Testis (tissue), 3 donors: Measurements from ENCODE around the gene TUBGCP3. TPM values are rescaled to one million over a fixed set of nuclear protein-coding genes. Genes with fewer than 3 reads are reported as not detected.

Source experiments
- DNase-seq: peaks from one replicate; pipeline ENCODE4 v3.0.0-alpha.2; 2019
- H3K27ac ChIP-seq, 2 donors: fragments of 200-600 bp; sonication (generic); one replicate each; pipeline ENCODE4 v1.5.1; 2019
- H3K27me3 ChIP-seq: fragments of 200-600 bp; sonication (generic); one replicate; pipeline ENCODE4 v1.5.1; 2019
- H3K36me3 ChIP-seq: fragments of 200-600 bp; sonication (generic); one replicate; pipeline ENCODE4 v1.5.1; 2017; ENCODE audit warnings: low read depth; ENCODE audit errors: missing control alignments
- H3K4me1 ChIP-seq: fragments of 200-600 bp; sonication (generic); one replicate; pipeline ENCODE4 v1.5.1; 2019
- H3K4me3 ChIP-seq, 2 donors: fragments of 200-600 bp; sonication (generic); one replicate each; pipeline ENCODE4 v1.5.1; 2017 to 2019
- H3K9me3 ChIP-seq: fragments of 200-600 bp; sonication (generic); one replicate; pipeline ENCODE4 v1.5.1; 2017
- CTCF ChIP-seq, 3 experiments: fragments of 450-650 bp in 2 of 3; fragments of 200-600 bp in 1 of 3; sonication (generic) in 1 of 3; IDR thresholded peaks; one replicate each; pipeline ENCODE4 v1.5.1; 2016 to 2019; ENCODE audit warnings: antibody characterized with exemption in 3 of 3, mild to moderate bottlenecking in 2 of 3, moderate library complexity in 1 of 3
- POLR2A ChIP-seq: fragments of 450-650 bp; IDR thresholded peaks from one replicate; pipeline ENCODE4 v1.6.1; 2017; ENCODE audit warnings: antibody characterized with exemption, mild to moderate bottlenecking, moderate library complexity
- WGBS, 2 donors: methylation state at CpG; one replicate each; pipeline ENCODE4 v1.1.5; 2018; 5-methylcytosine and 5-hydroxymethylcytosine counted together
- intact Hi-C: fragments of 100-400 bp; cut with DNase I; formaldehyde crosslinking; loops from one replicate; pipeline ENCODE4 v1.15.1; 2023; ENCODE audit warnings: low total_unique reads
- polyA plus RNA-seq: library from polyadenylated mRNA; stranded (reverse); fragments of 350-450 nt; fragmentation: Illumina TruSeq; extraction: RNeasy Lipid Tissue Mini Kit (QIAGEN cat#74804); gene quantifications from one replicate; pipeline ENCODE4 v1.2.3, GENCODE V29; 2014; ENCODE audit warnings: low read depth, low replicate concordance; ENCODE audit not compliant: insufficient read depth
- total RNA-seq, 2 donors: library from RNA; depleted of rRNA; stranded (reverse); fragments of >200 nt; gene quantifications; one replicate each; pipeline ENCODE4 v1.2.3, GENCODE V29; 2016

TUBGCP3 gene
- total and polyA plus RNA-seq, 3 donors from 2014 or later = 42.4 to 53.1 (median 53.1) TPM

DNA sequence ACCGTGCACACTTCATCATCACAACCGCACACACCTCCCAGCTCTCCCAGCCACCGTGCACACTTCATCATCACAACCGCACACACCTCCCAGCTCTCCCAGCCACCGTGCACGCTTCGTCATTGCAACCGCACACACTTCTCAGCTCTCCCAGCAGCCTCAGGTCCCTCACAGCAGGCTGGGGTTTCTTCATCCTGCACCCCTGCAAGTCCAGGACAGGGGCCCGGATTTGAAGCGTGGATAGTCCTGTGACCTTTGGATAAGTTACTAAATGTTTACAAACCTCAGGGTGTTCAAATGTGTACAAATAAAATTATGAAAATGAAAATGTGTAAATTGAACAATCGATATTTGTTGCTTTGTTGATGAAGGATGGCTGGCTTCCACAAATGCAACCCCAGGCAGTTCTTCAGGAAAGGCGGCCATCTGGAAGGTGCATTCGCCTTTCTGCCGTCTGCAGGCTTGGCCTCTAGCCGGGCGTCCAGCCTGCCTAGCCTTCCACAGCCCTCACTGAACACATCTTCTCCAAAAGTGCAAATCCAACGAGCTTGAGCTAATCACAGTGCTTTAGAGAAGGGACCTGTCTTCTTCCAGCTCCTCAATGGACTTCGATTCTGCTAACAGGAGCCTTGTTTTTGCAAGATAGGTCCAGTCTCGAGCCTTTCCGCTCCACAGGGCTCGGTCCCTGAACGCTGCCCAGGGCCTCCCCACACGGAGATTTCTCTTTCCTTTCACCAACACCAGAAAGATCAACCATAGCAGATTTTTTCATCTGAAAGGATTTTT is 137.6 kb downstream of the TUBGCP3 start:
- intact Hi-C loops = no loop called here
- TF ChIP-seq POLR2A = no peak
- TF ChIP-seq CTCF (IDR thresholded peaks at IDR 0.05) = no peak
- no peak for DNase-seq
- Histone ChIP-seq H3K36me3 (no peaks in the 10 kb centered on the region), H3K27me3 (no peaks in the 10 kb centered on the region), H3K4me3 (no peak overlapping the region), H3K27ac (no peak overlapping the region), H3K4me1 (no peaks in the 10 kb centered on the region), H3K9me3 (no peaks in the 10 kb centered on the region)
- 87 to 89% methylated on average over 21 to 22 of the region's 23 CpGs for WGBS, 2 donors

DNA sequence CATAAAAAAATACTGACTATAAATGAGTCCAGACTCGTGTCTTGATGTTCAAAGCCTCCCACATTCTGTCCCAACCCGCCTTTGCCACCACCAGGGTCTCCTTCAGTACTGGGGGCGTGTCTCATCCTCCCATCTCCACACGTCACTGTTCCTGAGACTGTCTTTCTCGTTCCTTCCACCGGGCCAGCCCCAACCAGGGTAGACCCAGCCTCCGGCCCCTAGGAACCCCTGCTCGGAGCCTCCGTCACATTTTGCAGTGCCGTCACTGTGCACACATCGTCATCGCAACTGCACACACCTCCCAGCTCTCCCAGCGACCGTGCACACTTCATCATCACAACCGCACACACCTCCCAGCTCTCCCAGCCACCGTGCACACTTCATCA is 138.4 kb downstream of the TUBGCP3 start:
- WGBS, 2 donors = 84% methylated on average over 16 of the region's 16 CpGs
- no peak for DNase-seq
- no peaks in the 10 kb centered on the region for H3K27me3 ChIP-seq

GRCh38 chr13:112448621-112449544 is 139.1 kb downstream of the TUBGCP3 start:
- Histone ChIP-seq H3K4me1 (no peaks in the 10 kb centered on the region), H3K27ac (no peak overlapping the region), H3K9me3 (no peaks in the 10 kb centered on the region), H3K36me3 (no peaks in the 10 kb centered on the region), H3K27me3 (no peaks in the 10 kb centered on the region), H3K4me3 (no peak overlapping the region)
- no peak for DNase-seq
- 88 to 92% methylated on average over 12 to 18 of the region's 20 CpGs for WGBS, 2 donors
- intact Hi-C loops = loop anchor here (5.0 kb wide), 1 partner anchor 977 kb away; no protein-coding TSS in a partner anchor
- TF ChIP-seq CTCF (IDR thresholded peaks at IDR 0.05) = no peak

More for the DNA sequence above, 138.4 kb downstream of the TUBGCP3 start:
- Histone ChIP-seq H3K27ac (no peak overlapping the region), H3K36me3 (no peaks in the 10 kb centered on the region), H3K9me3 (no peaks in the 10 kb centered on the region), H3K4me1 (no peaks in the 10 kb centered on the region), H3K4me3 (no peak overlapping the region)
- TF ChIP-seq POLR2A = no peak
- no peak for TF ChIP-seq CTCF (IDR thresholded peaks at IDR 0.05)
- intact Hi-C loops = loop anchor here (5.0 kb wide), 1 partner anchor 977 kb away; no protein-coding TSS in a partner anchor

- intact Hi-C loops = loop anchor here (5.0 kb wide), 1 partner anchor 976 kb away; no protein-coding TSS in a partner anchor
- WGBS, 2 donors = 85 to 90% methylated on average over 14 to 27 of the region's 27 CpGs
- H3K4me3 ChIP-seq = no peak overlapping the region
- no peaks in the 10 kb centered on the region for H3K36me3 ChIP-seq
- no peaks in the 10 kb centered on the region for H3K4me1 ChIP-seq
- H3K9me3 ChIP-seq = no peaks in the 10 kb centered on the region
- no peak for DNase-seq
- no peaks in the 10 kb centered on the region for H3K27me3 ChIP-seq
- no peak overlapping the region for H3K27ac ChIP-seq
- TF ChIP-seq POLR2A = no peak
- TF ChIP-seq CTCF (IDR thresholded peaks at IDR 0.05) = no peak
These were observed 140.0 kb downstream of the TUBGCP3 start for GRCh38 chr13:112447761-112448603.
